ENCODE data around the gene TEAD1.
A peak's percentile ranks its signal among the peaks of the same experiment; 100 is the strongest.
"Not testable (repeated sequence)": the region's sequence is repeated elsewhere in the genome, so short reads cannot be mapped to it uniquely, and the experiment has no call there.

Gene TEAD1

GRCh38 chr11:12862696-12863469, 188.7 kb downstream of the TEAD1 start:
- peak; percentile 78 to 79 for DNase-seq (ENCODE audit: low read depth in 2 of 2)

DNA sequence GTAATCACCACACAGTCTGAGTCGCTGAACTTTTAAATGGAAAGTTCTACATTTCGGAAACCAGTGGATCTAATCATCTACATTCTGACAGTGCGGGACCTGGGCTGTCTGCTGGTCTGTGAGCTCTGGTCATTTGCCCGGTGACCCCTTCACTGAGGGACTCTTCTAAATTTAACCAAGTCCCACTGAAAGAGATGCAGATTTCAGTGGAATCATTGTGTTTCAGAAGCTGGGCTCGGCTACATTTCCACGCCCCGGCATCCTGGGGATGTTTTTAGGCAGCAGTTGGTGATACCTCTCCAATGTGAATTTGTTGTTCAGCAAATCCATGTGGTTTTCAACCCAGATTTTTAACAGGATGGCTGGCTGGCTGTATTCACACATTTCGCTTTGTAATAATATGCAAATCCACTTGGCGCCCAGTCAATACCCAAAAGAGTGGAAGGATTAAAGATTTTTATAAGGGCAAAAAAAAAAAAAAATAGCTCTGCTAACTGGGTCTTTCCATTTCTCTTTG, 189.4 kb downstream of the TEAD1 start:
- no peak for DNase-seq (ENCODE audit: low read depth in 2 of 2)

- DNase-seq (ENCODE audit: low read depth in 2 of 2), result peak; percentile 49 to 53
Measured at GRCh38 chr11:12864316-12865156, 190.3 kb downstream of the TEAD1 start.

DNA sequence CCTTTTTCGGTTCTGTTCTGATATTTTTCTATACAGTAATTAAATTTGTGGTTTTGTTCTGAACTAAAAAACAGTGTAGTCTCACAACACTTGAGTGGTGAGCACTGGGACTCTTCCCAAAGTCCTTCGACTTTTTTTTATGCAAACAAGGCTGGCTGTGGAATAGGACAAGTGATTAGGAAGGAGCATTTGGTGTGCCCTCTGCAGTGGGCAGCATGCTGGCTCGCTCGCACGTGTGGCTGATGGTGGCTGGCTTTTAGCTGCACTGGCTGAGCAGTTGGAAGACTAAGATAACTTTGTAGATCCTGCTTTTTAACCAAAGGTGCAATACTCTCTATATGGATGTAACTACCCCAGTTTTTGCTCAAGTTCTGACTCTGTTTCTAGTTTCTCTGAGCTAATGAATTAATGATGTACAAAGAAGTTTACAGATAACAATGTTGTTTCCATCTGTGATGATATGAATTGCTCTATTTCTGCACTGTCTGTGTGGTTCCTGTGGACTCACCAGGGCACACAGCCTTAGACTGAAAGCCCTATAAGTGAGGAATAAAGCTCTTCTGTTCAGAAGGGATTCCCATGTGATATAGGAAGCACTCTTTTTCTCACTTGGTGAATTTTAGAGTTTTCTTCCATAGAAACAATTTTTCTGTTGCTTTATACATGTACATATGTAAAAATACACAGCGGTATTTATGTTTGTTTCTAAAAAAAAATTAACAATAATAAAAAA, 191.8 kb downstream of the TEAD1 start:
- DNase-seq (ENCODE audit: low read depth in 2 of 2), result no peak

DNA sequence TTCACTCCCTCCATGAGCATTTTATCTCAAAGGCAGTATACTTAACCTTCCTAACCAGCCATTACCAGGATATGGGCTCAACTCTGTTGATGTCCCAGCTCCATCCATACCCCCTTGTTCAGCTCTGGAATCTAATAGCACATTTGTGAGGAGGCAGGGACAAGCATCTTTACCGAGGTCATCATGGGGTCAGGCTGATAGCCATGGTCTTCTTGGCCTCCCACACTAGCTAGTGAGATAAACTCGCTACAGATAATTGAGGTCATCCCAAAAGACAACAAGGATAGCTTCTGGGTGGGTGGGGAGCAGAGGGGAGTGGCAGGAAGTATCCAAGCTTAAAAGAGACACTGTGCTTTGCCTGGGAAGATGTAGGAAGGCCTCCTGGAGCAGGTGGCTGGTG, 193.3 kb downstream of the TEAD1 start:
- DNase-seq (ENCODE audit: low read depth in 2 of 2), result no peak

DNA sequence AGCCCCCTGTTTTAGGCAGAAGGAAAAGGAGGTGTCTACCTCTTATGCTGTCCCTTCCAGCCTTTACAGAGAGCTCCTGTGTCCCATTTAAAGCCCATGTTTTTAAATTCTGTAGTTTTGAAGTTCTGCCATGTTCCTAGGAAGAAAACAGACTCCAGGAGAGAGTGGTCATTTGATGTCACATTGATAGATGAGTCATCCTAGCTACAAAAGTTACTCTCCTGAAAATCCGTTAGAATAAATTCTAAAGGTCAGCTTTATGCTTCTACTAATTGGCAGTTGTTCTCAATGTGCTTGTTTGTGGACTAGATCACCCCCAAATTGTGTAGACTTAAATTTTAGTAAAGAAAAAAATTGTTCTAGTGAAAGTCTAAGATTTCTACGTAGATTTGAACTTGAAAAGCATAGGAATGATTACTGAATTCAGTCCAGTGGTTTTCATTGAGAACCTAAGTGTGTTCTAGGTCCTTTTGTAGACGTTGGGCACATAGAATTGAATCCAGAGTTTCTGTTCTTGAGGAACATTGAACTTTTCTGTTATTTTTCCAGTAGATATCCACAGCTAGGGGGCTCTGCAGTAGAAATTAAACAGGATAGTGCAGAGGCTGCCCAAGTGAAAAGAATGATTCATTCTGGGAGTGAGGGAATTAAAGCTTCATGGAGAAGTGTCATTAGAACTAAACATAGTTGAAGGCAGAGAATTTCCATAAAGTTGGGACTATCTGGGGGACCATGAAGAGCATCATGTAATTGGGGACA, 194.3 kb downstream of the TEAD1 start:
- DNase-seq (ENCODE audit: low read depth in 2 of 2), result no peak

DNA sequence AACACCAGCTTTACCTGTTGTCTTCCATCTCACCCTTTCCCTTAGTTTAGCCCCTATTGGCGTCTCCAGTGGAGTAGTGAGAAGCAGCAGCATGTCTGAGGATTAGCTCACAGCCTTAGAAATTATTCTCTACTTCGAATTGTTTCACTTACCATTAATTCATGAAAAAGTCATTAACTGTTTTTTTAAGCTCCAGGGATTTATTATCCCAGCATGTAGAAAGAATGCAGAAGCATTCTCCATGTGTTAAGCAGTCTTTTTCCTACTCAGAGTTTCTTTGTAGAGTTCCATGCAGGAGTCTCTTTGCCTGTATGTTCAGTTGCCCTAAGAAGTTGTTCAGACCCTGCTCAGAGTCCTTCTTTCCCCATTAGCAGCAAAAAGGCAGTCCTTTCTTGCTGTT, 197.0 kb downstream of the TEAD1 start:
- DNase-seq (ENCODE audit: low read depth in 2 of 2), result no peak

DNA sequence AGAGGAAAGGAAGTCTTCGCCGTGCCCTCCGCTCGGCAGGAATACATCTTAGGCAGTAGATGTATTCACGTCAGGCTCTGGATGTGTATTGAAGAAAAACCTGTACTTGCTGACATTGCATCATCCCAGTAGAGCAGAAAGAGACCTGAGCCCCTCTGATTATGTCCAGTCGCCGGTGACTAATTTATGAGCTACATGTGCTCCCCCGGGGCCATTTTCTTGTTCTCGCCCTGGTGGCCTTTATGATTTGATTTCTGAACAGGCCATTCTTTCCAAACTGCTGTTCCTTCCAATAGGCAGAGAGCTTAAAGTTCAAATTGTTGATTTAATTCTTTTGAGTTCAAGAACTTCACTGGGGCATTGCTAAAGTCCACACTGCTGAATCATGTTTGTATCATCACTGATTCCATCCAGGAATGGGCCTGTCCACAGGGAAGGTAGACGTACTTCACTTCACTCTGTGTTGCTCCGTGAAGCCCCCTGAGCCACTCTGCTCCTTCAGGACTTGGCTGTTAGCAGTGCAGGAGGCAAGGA, 197.6 kb downstream of the TEAD1 start:
- DNase-seq (ENCODE audit: low read depth in 2 of 2), result no peak

GRCh38 chr11:12876340-12876739, 202.1 kb downstream of the TEAD1 start:
- no peak for DNase-seq (ENCODE audit: low read depth in 2 of 2)

GRCh38 chr11:12876988-12877387, 202.8 kb downstream of the TEAD1 start:
- DNase-seq (ENCODE audit: low read depth in 2 of 2), result no peak

GRCh38 chr11:12877508-12877907, 203.3 kb downstream of the TEAD1 start:
- DNase-seq (ENCODE audit: low read depth in 2 of 2), result not testable (repeated sequence)

DNA sequence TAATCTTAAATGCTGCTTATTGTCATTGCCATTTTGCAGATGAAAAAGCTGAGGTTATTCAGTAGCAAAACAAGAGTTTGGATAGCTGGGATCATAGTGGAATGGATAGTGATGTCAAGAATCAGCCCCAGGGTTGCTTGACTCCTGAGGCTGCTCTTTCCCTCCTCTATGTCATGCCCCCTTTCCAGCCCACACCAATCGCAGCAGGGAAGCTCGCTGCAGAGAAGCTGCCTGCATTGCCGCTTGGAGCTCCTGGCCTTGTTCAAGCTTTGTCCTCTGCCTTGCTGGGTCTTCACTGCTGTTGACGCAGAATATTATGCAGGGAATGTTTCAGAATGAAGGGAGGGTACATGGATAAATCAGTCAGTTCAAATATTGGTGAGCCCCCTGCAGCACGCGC, 206.1 kb downstream of the TEAD1 start:
- no peak for DNase-seq (ENCODE audit: low read depth in 2 of 2)

DNA sequence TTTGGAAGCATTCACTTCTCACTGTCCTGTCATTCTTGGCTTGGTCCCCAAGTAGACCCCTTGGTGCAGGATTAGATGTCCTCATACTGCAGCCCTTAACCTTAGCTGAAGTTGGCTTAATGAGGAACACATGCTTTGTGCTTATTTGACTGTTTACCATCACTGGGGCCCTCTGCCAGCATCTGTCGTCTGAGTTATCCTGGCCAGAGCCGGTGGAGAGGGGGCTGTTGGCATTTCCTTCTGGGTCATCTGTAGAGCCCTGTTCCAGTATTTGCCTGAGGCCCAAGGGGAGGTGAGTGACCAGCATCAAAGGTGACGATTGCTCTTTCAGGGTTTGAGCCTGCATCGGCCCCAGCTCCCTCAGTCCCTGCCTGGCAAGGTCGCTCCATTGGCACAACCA, 208.4 kb downstream of the TEAD1 start:
- no peak for DNase-seq (ENCODE audit: low read depth in 2 of 2)

GRCh38 chr11:12884751-12885318, 210.6 kb downstream of the TEAD1 start:
- DNase-seq (ENCODE audit: low read depth in 2 of 2), result no peak

- no peak for DNase-seq (ENCODE audit: low read depth in 2 of 2)
Measured at GRCh38 chr11:12885717-12886239, 211.6 kb downstream of the TEAD1 start.

- DNase-seq (ENCODE audit: low read depth in 2 of 2), result no peak
Measured at GRCh38 chr11:12886508-12886907, 212.3 kb downstream of the TEAD1 start.

GRCh38 chr11:12888525-12889158, 214.4 kb downstream of the TEAD1 start:
- DNase-seq (ENCODE audit: low read depth in 2 of 2), result peak; percentile 51 to 62

DNA sequence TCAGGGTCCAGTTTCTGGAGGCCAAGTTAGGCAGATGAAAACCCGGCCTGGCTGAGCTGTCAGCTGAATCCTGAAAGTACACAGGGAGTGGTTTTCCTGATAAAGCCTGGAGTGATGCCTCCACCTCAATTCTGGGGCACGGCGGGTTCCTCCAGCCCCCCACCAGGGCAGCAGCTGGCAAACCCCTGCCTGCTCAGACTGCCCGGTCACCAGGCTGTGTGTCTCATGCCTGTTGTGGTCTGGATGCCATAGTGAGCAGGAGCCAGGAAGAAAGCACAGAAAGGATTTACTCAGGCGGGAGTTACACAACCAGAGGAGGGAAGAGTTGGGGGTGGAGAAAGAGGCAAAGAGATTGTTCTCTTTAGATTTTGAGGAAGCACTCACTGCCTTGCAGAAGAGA, 215.0 kb downstream of the TEAD1 start:
- no peak for DNase-seq (ENCODE audit: low read depth in 2 of 2)

- no peak for DNase-seq (ENCODE audit: low read depth in 2 of 2)
Measured at GRCh38 chr11:12890476-12890875, 216.3 kb downstream of the TEAD1 start.

Data from fibroblast of skin of left biceps (primary cell).